ENCODE data around the gene CNTNAP2. TPM values are rescaled to one million over a fixed set of nuclear protein-coding genes. Genes with fewer than 3 reads are reported as not detected.

The CNTNAP2 gene
- total and polyA plus RNA-seq, 8 donors: 0.19 to 18.2 (median 0.56) TPM

- Histone ChIP-seq H3K27ac (no peak overlapping the region), H3K4me1 (no peaks in the 10 kb centered on the region), H3K4me3 (no peak overlapping the region), H3K9me3 (peaks cover 0 to 1% (median 0%) of the 10 kb centered on the region in 4 donors), H3K36me3 (no peaks in the 10 kb centered on the region), H3K27me3 (no peaks in the 10 kb centered on the region)
- no peak for TF ChIP-seq EP300 (IDR thresholded peaks at IDR 0.05)
- intact Hi-C loops (cut with DNase I; ENCODE audit: low total_unique reads): no loop called here
- DNase-seq: no peak
- WGBS, 5 donors: 67 to 74% (median 68%) methylated on average over 12 of the region's 12 CpGs
Measured at GRCh38 chr7:146661929-146662328, 545.3 kb downstream of the CNTNAP2 start.

GRCh38 chr7:146665023-146665422 lies 548.4 kb downstream of the CNTNAP2 start:
- intact Hi-C loops (cut with DNase I; ENCODE audit: low total_unique reads): no loop called here
- TF ChIP-seq EP300 (IDR thresholded peaks at IDR 0.05) (no peak), CTCF (IDR thresholded peaks at IDR 0.05) (no peak), POLR2A (IDR thresholded peaks at IDR 0.05) (no peak), POLR2AphosphoS5 (IDR thresholded peaks at IDR 0.05) (no peak)
- H3K27me3 ChIP-seq: no peaks in the 10 kb centered on the region
- no peak overlapping the region for H3K4me3 ChIP-seq
- no peaks in the 10 kb centered on the region for H3K36me3 ChIP-seq
- H3K4me1 ChIP-seq: no peaks in the 10 kb centered on the region
- WGBS, 5 donors: 90 to 95% (median 93%) methylated on average over 12 of the region's 12 CpGs
- no peak overlapping the region for H3K27ac ChIP-seq
- DNase-seq: no peak
- H3K9me3 ChIP-seq: peaks cover 0 to 7% (median 3%) of the 10 kb centered on the region in 4 donors

- intact Hi-C loops (cut with DNase I; ENCODE audit: low total_unique reads): no loop called here
- Histone ChIP-seq H3K27me3 (no peaks in the 10 kb centered on the region), H3K27ac (no peak overlapping the region), H3K4me1 (no peaks in the 10 kb centered on the region), H3K4me3 (no peak overlapping the region), H3K9me3 (peaks cover 0 to 7% (median 3%) of the 10 kb centered on the region in 4 donors), H3K36me3 (no peaks in the 10 kb centered on the region)
- DNase-seq: no peak
- TF ChIP-seq POLR2A (IDR thresholded peaks at IDR 0.05): no peak
- TF ChIP-seq POLR2AphosphoS5 (IDR thresholded peaks at IDR 0.05): no peak
- no peak for TF ChIP-seq CTCF (IDR thresholded peaks at IDR 0.05)
- no peak for TF ChIP-seq EP300 (IDR thresholded peaks at IDR 0.05)
- 80 to 95% (median 93%) methylated on average over 2 of the region's 2 CpGs for WGBS, 5 donors
Measured at GRCh38 chr7:146670532-146670931, 553.9 kb downstream of the CNTNAP2 start.

GRCh38 chr7:146681487-146681886 lies 564.9 kb downstream of the CNTNAP2 start:
- Histone ChIP-seq H3K4me3 (no peak overlapping the region), H3K27ac (no peak overlapping the region), H3K27me3 (no peaks in the 10 kb centered on the region), H3K9me3 (no peaks in the 10 kb centered on the region), H3K36me3 (no peaks in the 10 kb centered on the region), H3K4me1 (no peaks in the 10 kb centered on the region)
- intact Hi-C loops (cut with DNase I; ENCODE audit: low total_unique reads): no loop called here
- TF ChIP-seq EP300 (IDR thresholded peaks at IDR 0.05): no peak
- no peak for TF ChIP-seq CTCF (IDR thresholded peaks at IDR 0.05)
- no peak for TF ChIP-seq POLR2AphosphoS5 (IDR thresholded peaks at IDR 0.05)
- TF ChIP-seq POLR2A (IDR thresholded peaks at IDR 0.05): no peak
- no peak for DNase-seq

GRCh38 chr7:146683439-146683838 lies 566.8 kb downstream of the CNTNAP2 start:
- H3K27me3 ChIP-seq: no peaks in the 10 kb centered on the region
- DNase-seq: no peak
- no peak overlapping the region for H3K4me3 ChIP-seq
- no peaks in the 10 kb centered on the region for H3K36me3 ChIP-seq
- H3K27ac ChIP-seq: no peak overlapping the region
- intact Hi-C loops (cut with DNase I; ENCODE audit: low total_unique reads): no loop called here
- TF ChIP-seq EP300 (IDR thresholded peaks at IDR 0.05) (no peak), POLR2AphosphoS5 (IDR thresholded peaks at IDR 0.05) (no peak), CTCF (IDR thresholded peaks at IDR 0.05) (no peak), POLR2A (IDR thresholded peaks at IDR 0.05) (no peak)
- H3K9me3 ChIP-seq: no peaks in the 10 kb centered on the region
- H3K4me1 ChIP-seq: no peaks in the 10 kb centered on the region
- 82 to 96% (median 86%) methylated on average over 1 of the region's 1 CpG for WGBS, 5 donors

Data from stomach (tissue), 9 donors.